Measurements from ENCODE around the gene VWA5B2.

Gene VWA5B2

GRCh38 chr3:184259396-184259877, 30.1 kb downstream of the VWA5B2 start:
- TF ChIP-seq NFIC (IDR thresholded peaks at IDR 0.05) (no peak), RAD21 (IDR thresholded peaks at IDR 0.05; ENCODE audit: low read depth) (no peak), CREB1 (IDR thresholded peaks at IDR 0.05; ENCODE audit: low read depth) (no peak), EGR1 (IDR thresholded peaks at IDR 0.05) (no peak), TEAD4 (IDR thresholded peaks at IDR 0.05) (no peak), FOXM1 (IDR thresholded peaks at IDR 0.05; ENCODE audit: borderline replicate concordance, low read depth) (no peak), TAF1 (IDR thresholded peaks at IDR 0.05; ENCODE audit: low read depth) (no peak), USF1 (IDR thresholded peaks at IDR 0.05) (no peak), EP300 (IDR thresholded peaks at IDR 0.05; ENCODE audit: borderline replicate concordance) (no peak), YY1 (IDR thresholded peaks at IDR 0.05; ENCODE audit: low read depth) (no peak), CEBPB (IDR thresholded peaks at IDR 0.05) (no peak), ZBTB7A (IDR thresholded peaks at IDR 0.05; ENCODE audit: low read depth) (no peak), TCF12 (IDR thresholded peaks at IDR 0.05; ENCODE audit: low read depth) (no peak)
- TF ChIP-seq, protein P1, sequence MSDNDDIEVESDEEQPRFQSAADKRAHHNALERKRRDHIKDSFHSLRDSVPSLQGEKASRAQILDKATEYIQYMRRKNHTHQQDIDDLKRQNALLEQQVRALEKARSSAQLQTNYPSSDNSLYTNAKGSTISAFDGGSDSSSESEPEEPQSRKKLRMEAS (IDR thresholded peaks at IDR 0.05) = no peak
- TF ChIP-seq, protein P2, sequence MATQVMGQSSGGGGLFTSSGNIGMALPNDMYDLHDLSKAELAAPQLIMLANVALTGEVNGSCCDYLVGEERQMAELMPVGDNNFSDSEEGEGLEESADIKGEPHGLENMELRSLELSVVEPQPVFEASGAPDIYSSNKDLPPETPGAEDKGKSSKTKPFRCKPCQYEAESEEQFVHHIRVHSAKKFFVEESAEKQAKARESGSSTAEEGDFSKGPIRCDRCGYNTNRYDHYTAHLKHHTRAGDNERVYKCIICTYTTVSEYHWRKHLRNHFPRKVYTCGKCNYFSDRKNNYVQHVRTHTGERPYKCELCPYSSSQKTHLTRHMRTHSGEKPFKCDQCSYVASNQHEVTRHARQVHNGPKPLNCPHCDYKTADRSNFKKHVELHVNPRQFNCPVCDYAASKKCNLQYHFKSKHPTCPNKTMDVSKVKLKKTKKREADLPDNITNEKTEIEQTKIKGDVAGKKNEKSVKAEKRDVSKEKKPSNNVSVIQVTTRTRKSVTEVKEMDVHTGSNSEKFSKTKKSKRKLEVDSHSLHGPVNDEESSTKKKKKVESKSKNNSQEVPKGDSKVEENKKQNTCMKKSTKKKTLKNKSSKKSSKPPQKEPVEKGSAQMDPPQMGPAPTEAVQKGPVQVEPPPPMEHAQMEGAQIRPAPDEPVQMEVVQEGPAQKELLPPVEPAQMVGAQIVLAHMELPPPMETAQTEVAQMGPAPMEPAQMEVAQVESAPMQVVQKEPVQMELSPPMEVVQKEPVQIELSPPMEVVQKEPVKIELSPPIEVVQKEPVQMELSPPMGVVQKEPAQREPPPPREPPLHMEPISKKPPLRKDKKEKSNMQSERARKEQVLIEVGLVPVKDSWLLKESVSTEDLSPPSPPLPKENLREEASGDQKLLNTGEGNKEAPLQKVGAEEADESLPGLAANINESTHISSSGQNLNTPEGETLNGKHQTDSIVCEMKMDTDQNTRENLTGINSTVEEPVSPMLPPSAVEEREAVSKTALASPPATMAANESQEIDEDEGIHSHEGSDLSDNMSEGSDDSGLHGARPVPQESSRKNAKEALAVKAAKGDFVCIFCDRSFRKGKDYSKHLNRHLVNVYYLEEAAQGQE (IDR thresholded peaks at IDR 0.05; ENCODE audit: low read depth) = no peak

GRCh38 chr3:184259878-184260723, 30.7 kb downstream of the VWA5B2 start:
- no peak for TF ChIP-seq EGR1 (IDR thresholded peaks at IDR 0.05)
- TF ChIP-seq, protein P1 (IDR thresholded peaks at IDR 0.05) = peak; percentile 31; the same call in 1 of the 2 replicates
- TF ChIP-seq FOXM1 (IDR thresholded peaks at IDR 0.05; ENCODE audit: borderline replicate concordance, low read depth) = no peak
- TF ChIP-seq USF1 (IDR thresholded peaks at IDR 0.05) = no peak
- 0 out of 2 replicates have a peak, but pooled peaks have one; percentile 32 for TF ChIP-seq YY1 (IDR thresholded peaks at IDR 0.05; ENCODE audit: low read depth)
- no peak for TF ChIP-seq CEBPB (IDR thresholded peaks at IDR 0.05)
- no peak for TF ChIP-seq CREB1 (IDR thresholded peaks at IDR 0.05; ENCODE audit: low read depth)
- TF ChIP-seq NFIC (IDR thresholded peaks at IDR 0.05) = no peak
- no peak for TF ChIP-seq TCF12 (IDR thresholded peaks at IDR 0.05; ENCODE audit: low read depth)
- TF ChIP-seq ZBTB7A (IDR thresholded peaks at IDR 0.05; ENCODE audit: low read depth) = peak; percentile 93
- TF ChIP-seq TAF1 (IDR thresholded peaks at IDR 0.05; ENCODE audit: low read depth) = no peak
- no peak for TF ChIP-seq EP300 (IDR thresholded peaks at IDR 0.05; ENCODE audit: borderline replicate concordance)
- TF ChIP-seq TEAD4 (IDR thresholded peaks at IDR 0.05) = no peak
- TF ChIP-seq RAD21 (IDR thresholded peaks at IDR 0.05; ENCODE audit: low read depth) = no peak
- TF ChIP-seq, protein P2 (IDR thresholded peaks at IDR 0.05; ENCODE audit: low read depth) = peak; percentile 79

DNA sequence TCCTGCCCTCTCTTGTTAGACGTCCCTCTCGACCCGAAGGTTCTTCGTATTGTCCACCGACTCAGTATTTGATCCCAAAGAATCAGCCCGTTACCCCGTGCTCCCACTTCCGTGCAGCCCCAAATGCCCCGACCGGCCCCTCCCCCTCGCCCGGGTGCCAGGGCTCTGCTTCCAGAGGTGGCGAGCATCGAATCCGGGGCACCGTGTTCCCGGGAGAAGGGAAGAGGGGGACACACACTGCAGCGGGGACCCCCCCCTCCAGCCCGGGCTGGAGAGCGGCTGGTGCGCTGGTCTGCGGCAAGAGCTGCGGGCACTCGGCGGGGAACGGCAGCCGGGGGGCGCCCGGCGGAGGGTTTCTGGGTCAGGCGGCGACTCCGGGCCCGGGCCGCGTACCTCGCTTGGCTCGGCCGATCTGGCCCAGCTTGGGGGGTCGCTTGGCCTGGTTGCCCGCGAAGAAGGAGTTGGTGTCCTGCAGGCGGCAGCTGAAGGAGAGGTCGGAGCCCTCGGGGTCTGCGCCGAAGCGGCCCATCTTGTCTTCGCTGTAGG, 31.4 kb downstream of the VWA5B2 start:
- no peak for TF ChIP-seq CREB1 (IDR thresholded peaks at IDR 0.05; ENCODE audit: low read depth)
- TF ChIP-seq, protein P2 (IDR thresholded peaks at IDR 0.05; ENCODE audit: low read depth) = peak; percentile 18; the same call in 1 of the 2 replicates
- peak; percentile 63; the same call in 1 of the 2 replicates for TF ChIP-seq ZBTB7A (IDR thresholded peaks at IDR 0.05; ENCODE audit: low read depth)
- no peak for TF ChIP-seq EP300 (IDR thresholded peaks at IDR 0.05; ENCODE audit: borderline replicate concordance)
- no peak for TF ChIP-seq CEBPB (IDR thresholded peaks at IDR 0.05)
- TF ChIP-seq TAF1 (IDR thresholded peaks at IDR 0.05; ENCODE audit: low read depth) = no peak
- TF ChIP-seq RAD21 (IDR thresholded peaks at IDR 0.05; ENCODE audit: low read depth) = no peak
